ENCODE measurements around the gene PRKAG3.

- TF ChIP-seq EZH2 (IDR thresholded peaks at IDR 0.05; ENCODE audit: low read depth, unreplicated experiment) = no peak
- TF ChIP-seq ZNF114 (CRISPR knock-in tag; IDR thresholded peaks at IDR 0.05) = no peak
- no peak for TF ChIP-seq POLR2AphosphoS5 (IDR thresholded peaks at IDR 0.05; ENCODE audit: low read depth)
- TF ChIP-seq CTCF (conservative IDR thresholded peaks at IDR 0.05; ENCODE audit: low read depth in 2 of 2) = no peak
Measured at GRCh38 chr2:218802386-218802994, 29.1 kb downstream of the PRKAG3 start.
